Muscle layer of duodenum (tissue), 2 donors: ENCODE results near the gene OR4C11.

Experiments used
- H3K27ac ChIP-seq: one replicate; pipeline ENCODE4 v1.7.0; 2013; ENCODE audit warnings: mild to moderate bottlenecking, low read length
- H3K27me3 ChIP-seq: one replicate; pipeline ENCODE4 v1.7.0; 2013; ENCODE audit warnings: low read depth, mild to moderate bottlenecking, control low read depth, low read length
- H3K36me3 ChIP-seq, 2 donors: one replicate each; pipeline ENCODE4 v1.7.0; 2013; ENCODE audit warnings: low read length in 2 of 2, control low read depth in 1 of 2, mild to moderate bottlenecking in 1 of 2; ENCODE audit not compliant: insufficient read depth in 2 of 2, control insufficient read depth in 1 of 2
- H3K4me1 ChIP-seq, 2 donors: one replicate each; pipeline ENCODE4 v1.7.0; 2013; ENCODE audit warnings: low read length in 2 of 2, mild to moderate bottlenecking in 2 of 2, control low read depth in 1 of 2, moderate library complexity in 1 of 2; ENCODE audit not compliant: insufficient read depth in 2 of 2, control insufficient read depth in 1 of 2
- H3K4me3 ChIP-seq, 2 donors: one replicate each; pipeline ENCODE4 v1.7.0; 2013; ENCODE audit warnings: low read length in 2 of 2, low read depth in 1 of 2, mild to moderate bottlenecking in 1 of 2
- H3K9me3 ChIP-seq, 2 donors: one replicate each; pipeline ENCODE4 v1.7.0; 2013; ENCODE audit warnings: low read length in 2 of 2, control low read depth in 1 of 2, mild to moderate bottlenecking in 1 of 2; ENCODE audit not compliant: control insufficient read depth in 1 of 2
- donor health status: healthy.

The OR4C11 gene

DNA sequence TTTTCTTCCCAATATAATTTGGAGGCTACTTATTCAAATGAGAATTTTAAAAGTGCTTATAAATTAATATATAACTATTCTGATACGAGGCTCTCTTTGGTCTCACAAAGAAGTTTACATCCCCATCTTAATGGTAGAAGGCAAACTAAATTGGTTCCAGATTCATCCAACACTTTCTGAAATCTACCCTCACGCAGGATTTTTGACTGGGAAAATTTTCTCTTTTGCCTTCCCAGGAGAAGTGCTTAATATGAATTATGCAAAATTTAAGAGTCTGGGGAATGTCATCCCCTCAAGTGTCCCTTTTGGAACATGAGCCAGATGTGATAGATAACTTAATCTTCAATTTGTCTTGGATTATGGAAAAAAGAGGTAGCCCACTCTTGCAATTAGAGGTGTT lies at the start of gene OR4C11:
Gene OR4C11 (minus strand): TSS at position 101 of the 400 bp plus-strand sequence. CDS start 3,272 bp downstream, outside the sequence.
- Histone ChIP-seq H3K27ac (no peak within 1 kb of the TSS), H3K9me3 (no peaks in the 10 kb centered on the region), H3K4me1 (no peaks in the 10 kb centered on the region), H3K4me3 (no peak within 1 kb of the TSS), H3K36me3 (no peaks in the 10 kb centered on the region), H3K27me3 (no peaks in the 10 kb centered on the region)

DNA sequence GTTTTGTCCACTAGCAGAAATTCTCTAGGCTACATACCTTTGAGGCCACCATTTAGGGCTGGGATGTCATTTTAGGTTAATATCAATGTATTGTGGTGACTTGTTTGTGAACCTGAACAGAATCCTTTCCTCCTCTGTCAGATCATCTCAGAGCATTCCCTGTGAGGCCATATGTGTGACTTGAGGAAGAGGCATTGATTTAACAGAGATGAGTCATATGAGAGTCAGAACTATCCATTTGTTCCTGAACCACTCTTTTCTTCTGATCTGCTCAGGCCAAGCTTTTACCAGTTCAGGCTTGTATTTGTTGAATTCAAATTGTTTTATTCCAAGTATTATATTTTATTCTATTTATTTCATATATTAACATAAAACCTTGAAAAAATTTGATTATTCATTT lies 47.7 kb upstream of the OR4C11 start:
- Histone ChIP-seq H3K36me3 (no peaks in the 10 kb centered on the region), H3K4me3 (no peak overlapping the region), H3K4me1 (no peaks in the 10 kb centered on the region), H3K27me3 (no peaks in the 10 kb centered on the region), H3K9me3 (no peaks in the 10 kb centered on the region), H3K27ac (no peak overlapping the region)

DNA sequence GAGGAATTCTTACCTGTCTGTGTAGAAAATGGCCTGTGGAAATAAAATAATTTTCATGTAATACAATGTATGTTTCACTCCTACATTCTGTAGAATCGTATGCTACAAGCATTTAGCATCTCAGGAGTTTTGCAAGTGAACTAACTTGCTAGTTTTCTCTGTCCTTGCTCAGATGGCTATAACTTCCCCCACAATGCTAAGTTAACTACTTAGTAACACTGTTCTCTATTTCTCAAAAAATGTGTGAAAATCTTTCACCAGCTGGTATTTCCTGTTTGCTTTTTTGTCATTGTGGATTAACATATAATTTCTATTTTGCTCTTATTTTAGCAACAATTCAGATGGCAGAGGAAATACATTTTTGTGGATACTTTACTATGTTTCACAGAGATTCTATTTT lies 45.1 kb upstream of the OR4C11 start:
- Histone ChIP-seq H3K9me3 (no peaks in the 10 kb centered on the region), H3K4me3 (no peak overlapping the region), H3K36me3 (no peaks in the 10 kb centered on the region), H3K27ac (no peak overlapping the region), H3K27me3 (no peaks in the 10 kb centered on the region), H3K4me1 (no peaks in the 10 kb centered on the region)

DNA sequence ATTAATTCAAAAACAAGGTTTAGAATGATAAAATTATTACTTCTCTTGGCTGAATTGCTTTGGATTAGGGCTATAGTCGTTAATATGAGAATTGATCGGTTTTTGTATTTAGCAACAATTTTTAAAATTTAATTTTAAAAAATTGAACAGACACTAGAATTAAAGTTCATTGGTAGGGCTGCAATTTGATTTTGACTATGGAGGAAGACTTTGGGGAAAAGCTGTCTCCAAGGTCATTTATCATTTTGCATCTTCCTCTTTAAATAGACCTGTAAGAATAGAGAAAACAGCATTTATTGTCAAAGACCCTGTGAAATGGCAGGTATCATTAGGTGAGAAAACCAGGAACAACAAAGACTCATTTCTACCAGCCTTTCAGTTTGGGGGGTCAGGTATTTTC lies 40.6 kb upstream of the OR4C11 start, which contains the start of gene OR4S2:
Gene OR4S2 (plus strand): TSS at position 301 of the 400 bp plus-strand sequence. CDS start 2,577 bp downstream, outside the sequence.
- Histone ChIP-seq H3K27me3 (no peaks in the 10 kb centered on the region), H3K36me3 (no peaks in the 10 kb centered on the region), H3K27ac (no peak within 1 kb of the TSS), H3K9me3 (no peaks in the 10 kb centered on the region), H3K4me1 (no peaks in the 10 kb centered on the region), H3K4me3 (no peak within 1 kb of the TSS)

GRCh38 chr11:55634813-55635212 lies 27.4 kb upstream of the OR4C11 start, which contains the start of gene OR4P4:
TSS of gene OR4P4 (plus strand) at chr11:55635113.
- H3K4me1 ChIP-seq: no peaks in the 10 kb centered on the region
- no peaks in the 10 kb centered on the region for H3K36me3 ChIP-seq
- H3K9me3 ChIP-seq: no peaks in the 10 kb centered on the region
- no peaks in the 10 kb centered on the region for H3K27me3 ChIP-seq
- H3K4me3 ChIP-seq: no peak within 1 kb of the TSS
- H3K27ac ChIP-seq: no peak within 1 kb of the TSS

GRCh38 chr11:55624531-55624930 lies 17.1 kb upstream of the OR4C11 start:
- no peaks in the 10 kb centered on the region for H3K36me3 ChIP-seq
- no peaks in the 10 kb centered on the region for H3K4me1 ChIP-seq
- peaks cover 0 to 2% of the 10 kb centered on the region in 2 donors for H3K9me3 ChIP-seq
- H3K27ac ChIP-seq: no peak overlapping the region
- H3K4me3 ChIP-seq: no peak overlapping the region
- H3K27me3 ChIP-seq: no peaks in the 10 kb centered on the region

DNA sequence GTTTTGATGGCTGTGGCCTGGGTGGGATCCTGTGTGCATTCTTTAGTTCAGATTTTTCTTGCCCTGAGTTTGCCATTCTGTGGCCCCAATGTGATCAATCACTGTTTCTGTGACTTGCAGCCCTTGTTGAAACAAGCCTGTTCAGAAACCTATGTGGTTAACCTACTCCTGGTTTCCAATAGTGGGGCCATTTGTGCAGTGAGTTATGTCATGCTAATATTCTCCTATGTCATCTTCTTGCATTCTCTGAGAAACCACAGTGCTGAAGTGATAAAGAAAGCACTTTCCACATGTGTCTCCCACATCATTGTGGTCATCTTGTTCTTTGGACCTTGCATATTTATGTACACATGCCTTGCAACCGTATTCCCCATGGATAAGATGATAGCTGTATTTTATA lies 34.9 kb downstream of the OR4C11 start:
- H3K4me3 ChIP-seq: no peak overlapping the region
- no peaks in the 10 kb centered on the region for H3K27me3 ChIP-seq
- H3K27ac ChIP-seq: no peak overlapping the region
- H3K9me3 ChIP-seq: peaks cover 0 to 11% of the 10 kb centered on the region in 2 donors
- H3K4me1 ChIP-seq: no peaks in the 10 kb centered on the region
- H3K36me3 ChIP-seq: no peaks in the 10 kb centered on the region

DNA sequence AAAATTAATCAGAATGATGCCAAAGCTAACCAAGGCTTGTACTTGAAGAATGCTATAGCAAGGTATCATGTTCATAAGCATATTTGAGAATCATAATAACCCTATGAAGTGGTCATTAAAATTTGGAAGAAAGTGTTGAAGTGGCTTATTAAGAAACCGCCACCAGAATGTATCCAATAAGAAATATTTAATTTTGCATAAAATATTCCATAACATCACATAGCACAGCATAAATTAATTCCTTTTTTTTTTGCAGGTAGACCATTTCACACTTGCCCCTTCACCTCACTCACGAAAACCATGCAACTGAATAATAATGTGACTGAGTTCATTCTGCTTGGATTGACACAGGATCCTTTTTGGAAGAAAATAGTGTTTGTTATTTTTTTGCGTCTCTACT lies 35.6 kb downstream of the OR4C11 start, which contains the start of gene OR4C16:
Gene OR4C16 (plus strand): TSS at position 301 of the 400 bp plus-strand sequence. CDS start 0 bp downstream, at position 301.
- H3K9me3 ChIP-seq: peaks cover 0 to 5% of the 10 kb centered on the region in 2 donors
- H3K4me3 ChIP-seq: no peak within 1 kb of the TSS
- H3K4me1 ChIP-seq: no peaks in the 10 kb centered on the region
- H3K36me3 ChIP-seq: no peaks in the 10 kb centered on the region
- no peak within 1 kb of the TSS for H3K27ac ChIP-seq
- H3K27me3 ChIP-seq: no peaks in the 10 kb centered on the region

GRCh38 chr11:55554169-55554568 lies 53.3 kb downstream of the OR4C11 start, which contains the start of gene OR4C15:
TSS of gene OR4C15 (plus strand) at chr11:55554469. CDS start at chr11:55554469, 0 bp downstream.
- Histone ChIP-seq H3K36me3 (no peaks in the 10 kb centered on the region), H3K4me3 (no peak within 1 kb of the TSS), H3K27me3 (no peaks in the 10 kb centered on the region), H3K27ac (no peak within 1 kb of the TSS), H3K9me3 (peaks cover 0 to 5% of the 10 kb centered on the region in 2 donors), H3K4me1 (no peaks in the 10 kb centered on the region)
